GM18502 (cell line): Measurements from ENCODE around the gene LIPA.
"Not testable (repeated sequence)": the region's sequence is repeated elsewhere in the genome, so short reads cannot be mapped to it uniquely, and the experiment has no call there.

Experiments used
- ATAC-seq: cut with Tn5 transposase; IDR thresholded peaks from one replicate; pipeline ENCODE4 v1.9.1; 2021; ENCODE audit warnings: mild to moderate bottlenecking; ENCODE audit not compliant: unreplicated experiment, poor library complexity

Gene LIPA

DNA sequence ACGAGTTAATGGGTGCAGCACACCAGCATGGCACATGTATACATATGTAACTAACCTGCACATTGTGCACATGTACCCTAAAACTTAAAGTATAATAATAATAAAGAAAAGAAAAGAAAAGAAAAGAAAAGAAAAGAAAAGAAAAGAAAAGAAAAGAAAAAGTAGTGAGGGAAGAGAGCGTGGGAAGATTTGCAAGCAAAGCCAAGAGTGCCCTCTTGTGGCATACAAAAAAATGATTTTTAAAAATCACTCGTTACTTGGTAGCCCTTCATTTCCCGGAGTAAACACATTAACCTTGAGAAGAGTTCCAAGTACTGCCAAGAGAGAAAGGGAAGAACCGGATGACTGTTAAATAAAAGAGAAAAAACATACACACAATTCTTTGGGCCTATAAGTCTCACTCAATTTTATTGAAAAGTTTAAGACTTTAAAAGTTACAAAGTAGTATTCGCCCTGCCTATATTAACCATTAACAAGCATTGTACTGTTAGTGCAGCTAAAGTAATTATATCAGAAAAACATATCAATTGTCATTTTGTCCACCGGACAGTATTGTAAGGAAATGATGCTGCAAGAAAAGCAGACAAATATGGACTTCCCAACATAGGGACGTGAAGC lies 38.3 kb downstream of the LIPA start:
- ATAC-seq = no peak

- no peak for ATAC-seq
Observed at GRCh38 chr10:89210794-89211425, 40.7 kb downstream of the LIPA start.

DNA sequence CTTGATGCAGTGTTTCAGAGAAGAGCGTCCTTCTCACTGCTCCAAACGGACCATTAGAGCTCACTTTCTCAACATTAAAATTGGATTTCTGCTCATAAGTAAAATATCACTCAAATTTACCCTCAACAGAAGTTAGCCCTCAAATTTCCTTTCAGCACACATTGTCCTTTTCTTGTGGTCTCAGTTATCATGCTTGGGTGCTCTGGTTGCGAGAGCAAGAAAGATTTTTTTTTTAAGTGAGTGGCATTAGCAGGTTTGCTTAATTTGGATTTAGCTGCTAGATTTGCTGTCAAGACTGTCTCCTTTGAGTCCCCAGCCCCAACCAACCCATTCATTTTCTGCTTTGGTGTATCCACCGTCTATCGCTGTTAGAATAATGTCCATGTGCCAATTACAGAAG lies 41.9 kb downstream of the LIPA start:
- ATAC-seq = no peak

- peak; percentile 30 for ATAC-seq
Observed at GRCh38 chr10:89207801-89208551, 43.6 kb downstream of the LIPA start.

DNA sequence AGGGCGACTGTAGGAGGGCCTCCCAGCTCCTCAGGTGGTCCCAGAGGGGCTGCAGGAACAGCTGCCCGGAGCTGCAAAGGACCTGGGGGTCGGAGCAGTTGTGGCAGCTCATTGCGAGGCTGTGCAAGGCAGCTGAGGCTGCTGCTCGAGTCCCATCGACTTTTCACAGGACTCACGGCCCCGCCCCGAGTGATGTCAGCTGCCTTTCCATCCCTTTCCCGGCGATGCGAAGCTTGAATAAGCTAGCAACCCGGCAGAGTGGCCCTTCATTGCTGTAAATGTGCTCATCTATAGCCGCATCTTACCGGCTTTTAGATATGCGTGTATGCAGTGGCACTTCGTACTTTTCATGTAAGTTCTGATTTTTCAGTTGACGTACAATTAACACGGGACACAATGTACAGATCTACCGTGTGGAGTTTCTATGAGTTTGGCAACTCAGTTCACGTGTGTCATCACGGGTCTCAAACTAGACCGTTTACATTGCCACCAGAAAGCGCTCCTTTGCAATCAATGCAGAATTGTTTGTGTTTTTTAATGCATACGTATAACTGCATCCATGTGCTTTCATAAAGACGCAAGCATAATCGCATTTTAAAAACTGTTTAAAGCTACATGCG lies 44.3 kb downstream of the LIPA start, which contains the start of gene CH25H:
Gene CH25H (minus strand): TSS at position 137 of the 620 bp plus-strand sequence. CDS start 25 bp downstream, at position 112.
- peak; percentile 50 for ATAC-seq

- ATAC-seq = peak; percentile 32
Observed at GRCh38 chr10:89206402-89207180, 45.0 kb downstream of the LIPA start.

DNA sequence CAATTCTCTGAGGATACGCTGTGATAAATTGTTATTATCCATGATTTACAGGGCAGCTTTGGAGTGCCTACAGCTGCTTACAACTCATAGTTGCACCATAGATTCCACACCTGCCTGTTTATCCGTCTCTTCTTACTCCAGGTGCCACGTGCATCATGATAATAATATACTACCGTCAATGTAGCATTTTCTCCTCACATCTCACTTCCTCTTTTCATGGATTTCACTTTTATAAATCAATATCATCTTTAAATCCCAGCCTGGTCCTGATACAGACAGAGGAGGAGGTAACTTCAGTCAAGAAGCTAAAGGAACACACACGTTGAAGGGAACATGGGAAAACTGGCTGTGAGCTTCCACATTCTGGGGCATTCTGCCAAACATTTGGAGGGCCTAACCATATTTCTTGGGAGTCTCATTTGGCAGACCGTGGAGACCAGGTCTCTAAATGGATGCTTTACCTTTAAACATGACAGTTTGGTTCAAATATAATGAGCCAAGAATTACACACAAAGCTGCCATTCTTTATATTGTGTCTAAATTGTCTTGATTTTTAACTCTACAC lies 46.9 kb downstream of the LIPA start:
- ATAC-seq = no peak

- no peak for ATAC-seq
Observed at GRCh38 chr10:89203237-89203636, 48.3 kb downstream of the LIPA start.

- ATAC-seq = no peak
Observed at GRCh38 chr10:89202033-89202425, 49.5 kb downstream of the LIPA start.

GRCh38 chr10:89201345-89202032 lies 50.1 kb downstream of the LIPA start:
- ATAC-seq = no peak

- ATAC-seq = no peak
Observed at GRCh38 chr10:89197473-89197872, 54.1 kb downstream of the LIPA start.

DNA sequence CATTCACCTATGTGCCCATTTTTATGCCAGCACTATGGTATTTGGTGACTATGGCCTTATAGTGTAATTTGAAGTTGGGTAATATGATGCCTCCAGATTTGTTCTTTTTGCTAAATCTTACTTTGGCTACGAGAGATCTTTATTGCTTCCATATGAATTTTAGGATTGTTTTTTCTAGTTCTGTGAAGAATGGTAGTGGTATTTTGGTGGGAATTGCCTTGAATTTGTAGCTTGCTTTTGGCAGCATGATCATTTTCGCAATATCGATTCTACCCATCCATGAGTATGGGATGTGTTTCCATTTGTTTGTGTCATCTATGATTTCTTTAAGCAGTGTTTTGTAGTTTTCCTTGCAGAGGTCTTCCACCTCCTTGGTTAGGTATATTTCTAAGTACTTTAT lies 60.3 kb downstream of the LIPA start:
- ATAC-seq = not testable (repeated sequence)

GRCh38 chr10:89189211-89189734 lies 62.3 kb downstream of the LIPA start:
- ATAC-seq = no peak

GRCh38 chr10:89185658-89186057 lies 65.9 kb downstream of the LIPA start:
- no peak for ATAC-seq

GRCh38 chr10:89184638-89185037 lies 66.9 kb downstream of the LIPA start:
- no peak for ATAC-seq

- no peak for ATAC-seq
Observed at GRCh38 chr10:89183571-89183970, 68.0 kb downstream of the LIPA start.

- no peak for ATAC-seq
Observed at GRCh38 chr10:89182894-89183293, 68.7 kb downstream of the LIPA start.

DNA sequence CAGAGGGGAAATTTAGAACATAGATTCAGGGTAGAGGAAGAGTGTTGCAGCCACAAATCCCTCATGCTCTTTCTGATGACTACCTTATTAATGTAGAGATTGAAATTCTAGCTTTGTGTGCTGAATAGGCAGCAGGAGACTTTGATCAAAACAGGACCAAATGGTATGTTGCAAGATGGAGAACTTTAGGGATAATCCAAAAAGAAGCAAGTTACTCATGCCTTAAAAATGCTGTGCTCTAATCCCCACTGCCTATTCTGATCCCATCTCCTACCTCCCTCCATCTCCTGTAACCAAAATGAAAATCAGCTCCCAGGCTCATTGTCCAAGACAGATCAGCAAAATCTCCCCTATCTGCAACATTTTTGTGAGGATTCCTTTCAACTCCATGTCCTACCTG lies 75.8 kb downstream of the LIPA start:
- no peak for ATAC-seq

DNA sequence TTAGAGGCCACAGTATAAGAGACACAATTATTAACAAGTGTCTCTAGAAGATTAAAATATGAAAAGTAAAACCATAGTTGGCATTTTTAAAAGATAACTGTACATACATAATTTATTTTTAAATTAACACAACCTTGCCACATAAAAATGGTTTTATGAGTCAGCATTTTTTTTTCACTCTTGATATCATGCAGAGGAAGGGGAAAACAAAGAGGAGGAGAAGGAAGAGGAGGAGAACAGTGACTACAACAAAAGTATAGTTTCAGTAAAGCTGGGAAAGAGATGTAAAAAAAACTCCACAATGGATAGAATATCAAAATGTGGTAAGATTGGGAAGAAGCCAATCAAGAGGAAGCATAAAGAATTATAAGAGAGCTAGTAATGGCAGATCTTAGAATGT lies 78.5 kb downstream of the LIPA start:
- ATAC-seq = no peak
